Muscle layer of colon (tissue), 2 donors: ENCODE results near the gene TIGD2.
A peak's percentile ranks its signal among the peaks of the same experiment; 100 is the strongest.

ENCODE experiments used
- H3K27ac ChIP-seq: one replicate; pipeline ENCODE4 v1.7.0; 2013; ENCODE audit warnings: low read depth, mild to moderate bottlenecking, low read length, moderate library complexity
- H3K27me3 ChIP-seq, 2 donors: one replicate each; pipeline ENCODE4 v1.7.0; 2013; ENCODE audit warnings: low read length in 2 of 2, mild to moderate bottlenecking in 2 of 2; ENCODE audit not compliant: insufficient read depth in 2 of 2, control insufficient read depth in 1 of 2
- H3K36me3 ChIP-seq: one replicate; pipeline ENCODE4 v1.7.0; 2013; ENCODE audit warnings: mild to moderate bottlenecking, low read length; ENCODE audit not compliant: insufficient read depth
- H3K4me1 ChIP-seq: one replicate; pipeline ENCODE4 v1.7.0; 2013; ENCODE audit warnings: mild to moderate bottlenecking, low read length; ENCODE audit not compliant: insufficient read depth
- H3K4me3 ChIP-seq, 2 donors: one replicate each; pipeline ENCODE4 v1.7.0; 2013; ENCODE audit warnings: low read length in 2 of 2, low read depth in 1 of 2, mild to moderate bottlenecking in 1 of 2, moderate library complexity in 1 of 2
- H3K9ac ChIP-seq: one replicate; pipeline ENCODE4 v1.7.0; 2013; ENCODE audit warnings: low read length
- H3K9me3 ChIP-seq: one replicate; pipeline ENCODE4 v1.7.0; 2013; ENCODE audit warnings: mild to moderate bottlenecking, low read length
- donor health status: abdominal sarcoma.
- donor health status: Adenocarcinoma of cecum.

The TIGD2 gene

GRCh38 chr4:89101256-89102161 lies 9.8 kb upstream of the TIGD2 start:
- no peaks in the 10 kb centered on the region for H3K9me3 ChIP-seq
- no peak overlapping the region for H3K9ac ChIP-seq
- H3K36me3 ChIP-seq, result no peaks in the 10 kb centered on the region
- no peak overlapping the region for H3K4me3 ChIP-seq
- no peaks in the 10 kb centered on the region for H3K4me1 ChIP-seq
- no peak overlapping the region for H3K27ac ChIP-seq
- no peaks in the 10 kb centered on the region for H3K27me3 ChIP-seq

DNA sequence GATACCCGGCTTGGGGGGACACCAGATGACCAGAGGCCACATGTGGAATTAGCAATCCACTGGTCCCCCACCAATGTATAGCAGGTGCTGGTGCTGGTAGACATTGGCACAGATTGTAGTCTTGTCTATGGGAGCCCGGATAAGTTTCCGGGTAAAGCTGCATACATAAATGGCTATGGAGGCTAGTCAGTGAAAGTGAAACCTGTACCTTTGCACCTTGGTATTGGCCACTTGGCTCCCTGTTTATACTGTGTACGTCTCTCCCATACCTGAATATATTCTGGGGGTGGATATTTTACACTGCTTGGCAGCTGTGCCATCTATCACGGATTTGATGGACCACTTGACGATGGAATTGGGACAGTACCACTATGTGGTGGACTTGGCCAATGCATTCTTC lies 5.6 kb upstream of the TIGD2 start:
- Histone ChIP-seq H3K4me3 (no peak overlapping the region), H3K27me3 (no peaks in the 10 kb centered on the region), H3K4me1 (peaks cover 6% of the 10 kb centered on the region), H3K9me3 (no peaks in the 10 kb centered on the region), H3K27ac (no peak overlapping the region), H3K9ac (no peak overlapping the region), H3K36me3 (no peaks in the 10 kb centered on the region)

- Histone ChIP-seq H3K36me3 (no peaks in the 10 kb centered on the region), H3K4me1 (peaks cover 6% of the 10 kb centered on the region), H3K9ac (no peak overlapping the region), H3K27ac (no peak overlapping the region), H3K27me3 (no peaks in the 10 kb centered on the region), H3K9me3 (no peaks in the 10 kb centered on the region), H3K4me3 (no peak overlapping the region)
Measured at GRCh38 chr4:89108091-89108490, 3.2 kb upstream of the TIGD2 start.

DNA sequence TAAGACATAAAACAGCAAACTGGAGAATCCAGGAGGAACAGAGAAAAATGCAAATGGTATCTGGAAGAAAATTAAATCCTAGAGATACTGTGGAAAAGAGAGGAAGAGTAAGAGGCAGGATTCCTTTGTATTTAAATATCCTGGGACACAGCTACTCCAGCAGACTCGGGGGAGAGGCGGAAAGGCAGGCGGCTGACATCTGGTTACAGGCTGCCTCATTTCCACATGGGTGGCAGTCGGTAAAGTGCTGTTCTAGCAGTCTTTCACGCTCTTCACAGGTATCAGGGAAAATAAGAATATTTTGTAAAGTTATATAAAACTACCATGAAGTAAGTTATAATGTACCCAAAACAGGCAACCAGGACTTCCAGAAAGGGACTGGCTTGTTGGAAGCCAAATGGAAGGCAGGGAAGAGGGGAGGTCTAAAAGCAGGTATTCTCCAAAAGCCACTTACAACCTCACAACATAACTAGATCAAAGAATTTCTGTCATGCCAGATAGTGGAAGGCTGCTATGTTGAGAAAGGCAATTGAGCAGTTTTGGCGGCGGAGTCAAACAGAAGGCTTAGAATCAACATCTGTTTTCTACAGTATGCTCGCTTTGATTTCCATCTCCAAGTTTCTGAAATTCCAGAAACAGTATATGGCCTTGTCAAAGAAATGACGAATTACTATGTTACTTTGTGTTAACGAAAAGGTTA lies 1.3 kb upstream of the TIGD2 start:
- Histone ChIP-seq H3K4me3 (peak overlapping the region in 1 of 2 donors; percentile 59), H3K27me3 (no peaks in the 10 kb centered on the region), H3K9ac (no peak overlapping the region), H3K27ac (no peak overlapping the region), H3K9me3 (no peaks in the 10 kb centered on the region), H3K4me1 (peaks cover 6% of the 10 kb centered on the region), H3K36me3 (no peaks in the 10 kb centered on the region)

GRCh38 chr4:89110541-89110985 lies 770 bp upstream of the TIGD2 start:
- no peaks in the 10 kb centered on the region for H3K9me3 ChIP-seq
- no peaks in the 10 kb centered on the region for H3K36me3 ChIP-seq
- H3K27ac ChIP-seq, result no peak overlapping the region
- no peak overlapping the region for H3K9ac ChIP-seq
- peaks cover 6% of the 10 kb centered on the region for H3K4me1 ChIP-seq
- peak overlapping the region; percentile 59 to 94 for H3K4me3 ChIP-seq
- H3K27me3 ChIP-seq, result no peaks in the 10 kb centered on the region

DNA sequence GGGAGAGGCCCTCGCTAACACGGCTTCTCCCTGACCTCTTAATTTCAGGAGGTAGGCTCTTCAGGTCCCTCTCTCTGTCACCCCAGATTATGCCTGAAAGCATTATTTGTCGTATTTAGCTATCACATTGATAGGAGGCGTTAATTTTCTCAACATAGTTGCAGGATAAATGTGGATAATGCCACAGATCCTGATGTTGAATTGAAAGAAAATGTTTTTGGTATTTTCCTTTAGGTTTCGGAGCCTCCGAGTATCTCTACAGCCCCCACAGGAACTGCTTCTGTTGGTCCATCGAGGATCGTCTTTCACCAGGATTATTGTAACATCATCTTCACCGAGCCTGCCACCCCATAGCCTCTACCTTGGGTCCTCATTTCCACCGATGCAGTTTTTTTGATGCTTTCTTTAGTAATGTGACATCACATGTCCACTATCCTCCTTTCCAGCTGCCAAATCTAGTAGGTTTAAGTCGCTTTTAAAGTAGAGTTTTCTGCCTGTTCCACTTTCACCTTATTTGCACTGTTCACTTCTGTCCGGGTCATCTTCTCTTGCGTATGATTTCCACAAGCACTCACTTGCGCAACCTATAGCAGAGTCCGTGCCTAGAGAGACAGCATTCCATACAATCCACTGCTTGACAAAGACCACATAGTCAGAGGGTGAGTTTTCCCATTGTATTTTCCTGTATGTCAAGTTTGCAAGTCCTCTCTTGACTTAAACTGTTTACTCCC lies 665 bp downstream of the TIGD2 start:
- H3K9me3 ChIP-seq, result no peaks in the 10 kb centered on the region

DNA sequence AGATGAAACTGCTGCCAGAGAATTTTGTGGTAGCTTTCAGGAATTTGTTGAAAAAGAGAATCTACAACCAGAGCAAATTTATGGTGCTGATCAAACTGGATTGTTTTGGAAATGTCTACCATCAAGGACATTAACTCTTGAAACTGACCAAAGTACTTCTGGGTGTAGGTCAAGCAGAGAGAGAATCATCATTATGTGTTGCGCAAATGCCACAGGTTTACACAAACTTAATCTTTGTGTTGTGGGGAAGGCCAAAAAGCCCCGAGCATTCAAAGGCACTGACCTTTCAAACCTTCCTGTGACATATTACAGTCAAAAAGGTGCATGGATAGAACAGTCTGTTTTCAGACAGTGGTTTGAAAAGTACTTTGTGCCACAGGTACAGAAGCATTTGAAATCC lies 2.1 kb downstream of the TIGD2 start:
- Histone ChIP-seq H3K9ac (no peak overlapping the region), H3K27ac (no peak overlapping the region), H3K36me3 (no peaks in the 10 kb centered on the region), H3K27me3 (no peaks in the 10 kb centered on the region), H3K4me1 (peaks cover 6% of the 10 kb centered on the region), H3K4me3 (no peak overlapping the region), H3K9me3 (no peaks in the 10 kb centered on the region)

More for the DNA sequence above, 665 bp downstream of the TIGD2 start:
- peaks cover 6% of the 10 kb centered on the region for H3K4me1 ChIP-seq
- no peaks in the 10 kb centered on the region for H3K36me3 ChIP-seq
- H3K9ac ChIP-seq, result peak overlapping the region; percentile 16
- no peaks in the 10 kb centered on the region for H3K27me3 ChIP-seq
- peak overlapping the region; percentile 64 for H3K27ac ChIP-seq
- peak overlapping the region; percentile 64 to 94 for H3K4me3 ChIP-seq

DNA sequence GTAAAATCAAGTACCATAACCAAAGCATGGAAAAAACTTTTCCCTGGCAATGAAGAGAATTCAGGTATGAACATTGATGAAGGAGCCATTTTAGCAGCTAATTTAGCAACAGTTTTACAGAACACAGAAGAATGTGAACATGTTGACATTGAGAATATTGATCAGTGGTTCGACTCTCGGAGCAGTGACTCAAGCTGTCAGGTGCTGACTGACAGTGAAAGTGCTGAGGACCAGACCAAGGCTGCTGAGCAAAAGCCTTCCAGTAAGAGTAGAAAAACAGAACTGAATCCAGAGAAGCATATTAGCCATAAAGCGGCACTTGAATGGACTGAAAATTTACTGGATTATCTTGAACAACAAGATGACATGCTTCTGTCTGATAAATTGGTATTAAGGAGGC lies 2.8 kb downstream of the TIGD2 start:
- H3K9ac ChIP-seq, result no peak overlapping the region
- H3K27ac ChIP-seq, result no peak overlapping the region
- no peak overlapping the region for H3K4me3 ChIP-seq
- H3K36me3 ChIP-seq, result no peaks in the 10 kb centered on the region
- H3K9me3 ChIP-seq, result no peaks in the 10 kb centered on the region
- no peaks in the 10 kb centered on the region for H3K27me3 ChIP-seq
- H3K4me1 ChIP-seq, result peaks cover 6% of the 10 kb centered on the region

- no peaks in the 10 kb centered on the region for H3K9me3 ChIP-seq
- no peaks in the 10 kb centered on the region for H3K36me3 ChIP-seq
- H3K27me3 ChIP-seq, result no peaks in the 10 kb centered on the region
- no peak overlapping the region for H3K27ac ChIP-seq
- no peak overlapping the region for H3K4me3 ChIP-seq
- H3K9ac ChIP-seq, result no peak overlapping the region
- H3K4me1 ChIP-seq, result no peaks in the 10 kb centered on the region
Measured at GRCh38 chr4:89117115-89117514, 5.8 kb downstream of the TIGD2 start.

DNA sequence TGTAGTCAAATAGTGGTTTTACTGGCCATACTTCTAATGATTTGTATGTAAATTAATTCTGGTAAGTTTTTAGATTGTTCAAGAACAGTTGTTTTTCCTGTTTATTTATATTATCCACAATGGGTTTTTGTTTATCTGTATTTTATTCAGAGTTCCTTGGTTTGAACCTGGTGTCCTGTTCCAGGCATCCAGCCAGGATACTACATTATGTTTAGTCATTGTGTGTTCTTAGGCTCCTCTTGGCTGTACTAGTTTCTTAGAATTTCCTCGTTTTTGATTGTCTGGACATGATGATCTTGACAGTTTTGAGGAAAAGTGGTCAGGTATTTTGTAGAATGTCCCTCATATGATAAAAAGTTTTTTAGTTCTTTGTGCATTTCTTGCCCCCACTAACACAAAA lies 7.8 kb downstream of the TIGD2 start:
- no peaks in the 10 kb centered on the region for H3K4me1 ChIP-seq
- H3K4me3 ChIP-seq, result no peak overlapping the region
- H3K27ac ChIP-seq, result no peak overlapping the region
- no peaks in the 10 kb centered on the region for H3K36me3 ChIP-seq
- H3K9ac ChIP-seq, result no peak overlapping the region
- no peaks in the 10 kb centered on the region for H3K9me3 ChIP-seq
- no peaks in the 10 kb centered on the region for H3K27me3 ChIP-seq

GRCh38 chr4:89119836-89120235 lies 8.5 kb downstream of the TIGD2 start:
- Histone ChIP-seq H3K27ac (no peak overlapping the region), H3K27me3 (no peaks in the 10 kb centered on the region), H3K4me1 (no peaks in the 10 kb centered on the region), H3K9ac (no peak overlapping the region), H3K36me3 (no peaks in the 10 kb centered on the region), H3K4me3 (no peak overlapping the region), H3K9me3 (no peaks in the 10 kb centered on the region)
